Neuronal stem cell (in vitro differentiated cells): ENCODE measurements around the gene TEX26.

Experiments used
- DNase-seq: peaks from one replicate; pipeline ENCODE4 v3.0.0-alpha.2; 2013; ENCODE audit warnings: low spot score
- H2AFZ ChIP-seq: one replicate; pipeline ENCODE4 v1.6.1; 2013; ENCODE audit warnings: mild to moderate bottlenecking, low read length, inconsistent platforms
- H2AK5ac ChIP-seq: 2 replicates; pipeline ENCODE4 v1.6.1; 2013; ENCODE audit warnings: low read depth, mild to moderate bottlenecking, inconsistent platforms, low read length, moderate library complexity, mixed read lengths
- H2BK120ac ChIP-seq: 2 replicates; pipeline ENCODE4 v1.6.1; 2013; ENCODE audit warnings: low read depth, mild to moderate bottlenecking, inconsistent platforms, low read length, moderate library complexity, mixed read lengths
- H2BK12ac ChIP-seq: one replicate; pipeline ENCODE4 v1.6.1; 2013; ENCODE audit warnings: low read length, inconsistent platforms
- H2BK15ac ChIP-seq: 2 replicates; pipeline ENCODE4 v1.6.1; 2013; ENCODE audit warnings: mild to moderate bottlenecking, low read length, inconsistent platforms, mixed read lengths
- H2BK5ac ChIP-seq: one replicate; pipeline ENCODE4 v1.6.1; 2013; ENCODE audit warnings: inconsistent platforms, mild to moderate bottlenecking, low read length, moderate library complexity
- H3K14ac ChIP-seq: one replicate; pipeline ENCODE4 v1.6.1; 2013; ENCODE audit warnings: low read length, inconsistent platforms
- H3K18ac ChIP-seq: 2 replicates; pipeline ENCODE4 v1.6.1; 2013; ENCODE audit warnings: low read length, inconsistent platforms
- H3K23ac ChIP-seq: 2 replicates; pipeline ENCODE4 v1.6.1; 2013; ENCODE audit warnings: low read depth, mild to moderate bottlenecking, mixed read lengths, low read length, inconsistent platforms; ENCODE audit not compliant: poor library complexity
- H3K27ac ChIP-seq: replicated peaks from 3 replicates; pipeline ENCODE4 v1.5.1; 2013; ENCODE audit warnings: low read length, inconsistent platforms
- H3K27me3 ChIP-seq, 3 experiments: 2 replicates each; pipeline ENCODE4 v1.6.1; 2013; ENCODE audit warnings: low read length in 3 of 3, mild to moderate bottlenecking in 2 of 3, inconsistent platforms in 1 of 3, low read depth in 1 of 3, mixed read lengths in 1 of 3, moderate library complexity in 1 of 3; ENCODE audit not compliant: control insufficient read depth in 3 of 3, insufficient read depth in 3 of 3
- H3K36me3 ChIP-seq, 2 donors: replicated peaks in 1 of 2; 2 replicates each; pipeline ENCODE4 v1.6.1; 2013; ENCODE audit warnings: low read length in 2 of 2; ENCODE audit not compliant: control insufficient read depth in 2 of 2, insufficient read depth in 2 of 2
- H3K4ac ChIP-seq: 2 replicates; pipeline ENCODE4 v1.6.1; 2013; ENCODE audit warnings: inconsistent platforms, mild to moderate bottlenecking, low read length, moderate library complexity
- H3K4me1 ChIP-seq, 2 donors: 1 replicate in 1 of 2; 2 replicates in 1 of 2; pipeline ENCODE4 v1.6.1; 2013; ENCODE audit warnings: low read length in 2 of 2, low read depth in 1 of 2; ENCODE audit not compliant: control insufficient read depth in 2 of 2, insufficient read depth in 1 of 2
- H3K4me2 ChIP-seq: one replicate; pipeline ENCODE4 v1.6.1; 2013; ENCODE audit warnings: mild to moderate bottlenecking, low read length, inconsistent platforms; ENCODE audit not compliant: insufficient read depth, poor library complexity, severe bottlenecking
- H3K4me3 ChIP-seq, 2 donors: 2 replicates each; pipeline ENCODE4 v1.5.1; 2013; ENCODE audit warnings: low read length in 2 of 2, mild to moderate bottlenecking in 2 of 2, inconsistent platforms in 1 of 2, moderate library complexity in 1 of 2
- H3K79me1 ChIP-seq: one replicate; pipeline ENCODE4 v1.6.1; 2013; ENCODE audit warnings: low read depth, mild to moderate bottlenecking, inconsistent platforms, low read length, moderate library complexity
- H3K9ac ChIP-seq: one replicate; pipeline ENCODE4 v1.6.1; 2013; ENCODE audit warnings: mild to moderate bottlenecking, low read depth, low read length, inconsistent platforms; ENCODE audit not compliant: poor library complexity
- H3K9me3 ChIP-seq, 2 donors: replicated peaks in 1 of 2; 2 replicates each; pipeline versions ENCODE3 to v1.6.1; 2013; ENCODE audit warnings: low read length in 2 of 2, mild to moderate bottlenecking in 2 of 2, inconsistent platforms in 1 of 2, low read depth in 1 of 2, mixed read lengths in 1 of 2, moderate library complexity in 1 of 2; ENCODE audit not compliant: control insufficient read depth in 2 of 2, insufficient read depth in 1 of 2
- H4K8ac ChIP-seq: one replicate; pipeline ENCODE4 v1.6.1; 2013; ENCODE audit warnings: low read depth, mild to moderate bottlenecking, inconsistent platforms, low read length, moderate library complexity
- H4K91ac ChIP-seq: one replicate; pipeline ENCODE4 v1.6.1; 2013; ENCODE audit warnings: low read length, low read depth, mild to moderate bottlenecking, inconsistent platforms; ENCODE audit not compliant: poor library complexity
- WGBS, 2 donors: extraction: QIAGEN DNeasy Blood & Tissue Kit; methylation state at CpG; one replicate each; pipeline ENCODE4 v1.1.7; 2013; ENCODE audit warnings: missing lambda C conversion rate in 2 of 2, mixed read lengths in 1 of 2; ENCODE audit not compliant: insufficient read length in 2 of 2, insufficient replicate concordance in 1 of 2; ENCODE audit errors: extremely low coverage in 2 of 2; 5-methylcytosine and 5-hydroxymethylcytosine counted together

The TEX26 gene

GRCh38 chr13:31014456-31014855, 82.0 kb downstream of the TEX26 start:
- no peaks in the 10 kb centered on the region for H3K36me3 ChIP-seq
- no peak overlapping the region for H4K8ac ChIP-seq
- H2BK5ac ChIP-seq: no peak overlapping the region
- no peak overlapping the region for H3K9ac ChIP-seq
- peaks cover 1 to 20% of the 10 kb centered on the region in 2 donors for H3K4me1 ChIP-seq
- H2AK5ac ChIP-seq: no peak overlapping the region
- H2BK15ac ChIP-seq: no peak overlapping the region
- peak overlapping the region; percentile 56 for H2AFZ ChIP-seq
- DNase-seq: no peak
- H3K4me3 ChIP-seq: no peak overlapping the region
- no CpG with 5 or more reads among the region's 1 CpG for WGBS, 2 donors
- H3K4me2 ChIP-seq: no peak overlapping the region
- no peaks in the 10 kb centered on the region for H3K9me3 ChIP-seq
- H3K23ac ChIP-seq: no peak overlapping the region
- H3K18ac ChIP-seq: no peak overlapping the region
- H3K79me1 ChIP-seq: no peaks in the 10 kb centered on the region
- no peak overlapping the region for H3K14ac ChIP-seq
- no peak overlapping the region for H2BK120ac ChIP-seq
- no peak overlapping the region for H3K27ac ChIP-seq
- no peak overlapping the region for H4K91ac ChIP-seq
- H2BK12ac ChIP-seq: no peak overlapping the region
- H3K27me3 ChIP-seq: no peaks in the 10 kb centered on the region
- no peak overlapping the region for H3K4ac ChIP-seq

DNA sequence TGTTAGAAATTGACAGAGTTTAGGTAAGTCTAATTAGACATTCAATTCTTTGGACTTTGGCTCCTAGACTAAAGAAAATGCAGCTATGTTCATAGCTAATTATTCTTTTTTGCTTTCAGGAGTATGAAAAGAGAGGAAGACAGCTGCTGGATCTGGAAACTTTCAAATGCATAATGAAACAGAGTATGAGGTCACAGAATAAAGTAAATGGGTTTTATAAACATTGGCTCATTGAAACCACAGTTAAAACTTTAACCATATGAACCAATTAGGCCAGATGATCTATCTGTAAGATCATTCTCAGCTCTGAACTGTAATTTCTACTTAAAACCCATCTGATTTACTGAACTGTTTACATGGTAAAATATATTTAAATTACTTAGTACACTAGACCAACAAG, 82.7 kb downstream of the TEX26 start:
- Histone ChIP-seq H3K4me1 (peaks cover 1 to 20% of the 10 kb centered on the region in 2 donors), H2BK5ac (no peak overlapping the region), H3K4ac (no peak overlapping the region), H4K8ac (no peak overlapping the region), H3K14ac (no peak overlapping the region), H2BK120ac (no peak overlapping the region), H3K4me3 (no peak overlapping the region), H2BK12ac (no peak overlapping the region), H3K4me2 (no peak overlapping the region), H3K27me3 (no peaks in the 10 kb centered on the region), H3K79me1 (no peaks in the 10 kb centered on the region), H2BK15ac (no peak overlapping the region), H4K91ac (no peak overlapping the region), H3K23ac (no peak overlapping the region), H3K36me3 (no peaks in the 10 kb centered on the region), H3K27ac (no peak overlapping the region), H3K9me3 (no peaks in the 10 kb centered on the region), H2AK5ac (no peak overlapping the region), H3K9ac (no peak overlapping the region), H2AFZ (no peak overlapping the region), H3K18ac (no peak overlapping the region)
- DNase-seq: no peak

GRCh38 chr13:31016342-31017325, 84.2 kb downstream of the TEX26 start:
- H2BK120ac ChIP-seq: no peak overlapping the region
- peaks cover 0 to 10% of the 10 kb centered on the region in 2 donors for H3K4me1 ChIP-seq
- H3K9ac ChIP-seq: no peak overlapping the region
- WGBS, 2 donors: no CpG with 5 or more reads among the region's 8 CpGs
- no peak overlapping the region for H3K4me3 ChIP-seq
- no peaks in the 10 kb centered on the region for H3K27me3 ChIP-seq
- no peak overlapping the region for H2BK12ac ChIP-seq
- H2BK15ac ChIP-seq: no peak overlapping the region
- H3K79me1 ChIP-seq: no peaks in the 10 kb centered on the region
- H3K18ac ChIP-seq: no peak overlapping the region
- H2AFZ ChIP-seq: no peak overlapping the region
- H3K36me3 ChIP-seq: no peaks in the 10 kb centered on the region
- H3K23ac ChIP-seq: no peak overlapping the region
- no peak overlapping the region for H3K27ac ChIP-seq
- H3K9me3 ChIP-seq: no peaks in the 10 kb centered on the region
- H4K91ac ChIP-seq: no peak overlapping the region
- no peak overlapping the region for H3K14ac ChIP-seq
- no peak overlapping the region for H3K4me2 ChIP-seq
- no peak overlapping the region for H2BK5ac ChIP-seq
- H2AK5ac ChIP-seq: no peak overlapping the region
- no peak for DNase-seq
- H3K4ac ChIP-seq: no peak overlapping the region
- H4K8ac ChIP-seq: no peak overlapping the region

GRCh38 chr13:31018511-31018910, 86.1 kb downstream of the TEX26 start:
- Histone ChIP-seq H3K27me3 (no peaks in the 10 kb centered on the region), H3K4me1 (no peaks in the 10 kb centered on the region), H2BK5ac (no peak overlapping the region), H3K4ac (no peak overlapping the region), H3K18ac (peak overlapping the region; percentile 16), H3K9me3 (no peaks in the 10 kb centered on the region), H4K91ac (no peak overlapping the region), H3K79me1 (no peaks in the 10 kb centered on the region), H2AK5ac (no peak overlapping the region), H3K27ac (no peak overlapping the region), H2BK15ac (no peak overlapping the region), H2AFZ (no peak overlapping the region), H3K36me3 (no peaks in the 10 kb centered on the region), H3K23ac (peak overlapping the region; percentile 8), H3K4me2 (no peak overlapping the region), H3K14ac (no peak overlapping the region), H3K4me3 (no peak overlapping the region), H3K9ac (no peak overlapping the region), H2BK12ac (no peak overlapping the region), H4K8ac (no peak overlapping the region), H2BK120ac (no peak overlapping the region)
- no peak for DNase-seq
- WGBS, 2 donors: no CpG with 5 or more reads among the region's 3 CpGs
